Ectodermal cell (in vitro differentiated cells): Measurements from ENCODE around the gene UGT3A1.

Experiments used
- H3K27ac ChIP-seq: 2 replicates; pipeline ENCODE4 v1.7.0; 2013; ENCODE audit warnings: mild to moderate bottlenecking, low read depth, low read length; ENCODE audit not compliant: insufficient read depth, poor library complexity, severe bottlenecking
- H3K27me3 ChIP-seq: 2 replicates; pipeline ENCODE4 v1.7.0; 2013; ENCODE audit warnings: mild to moderate bottlenecking, low read length; ENCODE audit not compliant: insufficient read depth, control insufficient read depth, poor library complexity, severe bottlenecking
- H3K36me3 ChIP-seq: one replicate; pipeline ENCODE4 v1.7.0; 2013; ENCODE audit warnings: low read length; ENCODE audit not compliant: control insufficient read depth, insufficient read depth
- H3K4me1 ChIP-seq: one replicate; pipeline ENCODE4 v1.7.0; 2013; ENCODE audit warnings: low read length; ENCODE audit not compliant: control insufficient read depth, insufficient read depth
- H3K4me3 ChIP-seq: 2 replicates; pipeline ENCODE4 v1.7.0; 2013; ENCODE audit warnings: low read depth, low read length, control low read depth; ENCODE audit not compliant: insufficient read depth
- H3K9me3 ChIP-seq: 2 replicates; pipeline ENCODE4 v1.7.0; 2013; ENCODE audit warnings: mild to moderate bottlenecking, low read length, moderate library complexity; ENCODE audit not compliant: control insufficient read depth
- WGBS, 2 experiments: methylation state at CpG; one replicate each; pipeline ENCODE4 v1.1.7; 2013; ENCODE audit warnings: missing lambda C conversion rate in 2 of 2; 5-methylcytosine and 5-hydroxymethylcytosine counted together

The UGT3A1 gene

DNA sequence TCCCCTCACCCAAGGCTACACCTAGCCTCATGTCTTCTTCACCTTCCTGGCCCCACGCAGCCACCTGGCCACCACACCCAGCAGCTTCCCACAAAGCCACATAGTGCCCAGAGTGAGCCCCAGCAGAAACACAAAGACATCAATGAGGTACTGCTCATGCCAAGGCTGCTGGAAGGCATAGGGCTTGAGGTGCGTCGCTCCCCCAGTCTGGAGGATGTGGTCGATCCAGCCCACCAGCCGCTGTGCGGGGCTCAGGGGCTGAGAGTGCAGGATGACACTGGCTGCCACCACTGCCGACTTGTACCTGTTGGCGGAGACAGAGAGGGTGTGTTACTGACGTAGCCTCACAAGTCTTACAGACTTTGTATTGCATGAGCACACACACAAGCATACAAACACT is 37.0 kb downstream of the UGT3A1 start:
- Histone ChIP-seq H3K4me3 (no peak overlapping the region), H3K4me1 (no peaks in the 10 kb centered on the region), H3K27ac (no peak overlapping the region), H3K36me3 (no peaks in the 10 kb centered on the region), H3K9me3 (no peaks in the 10 kb centered on the region), H3K27me3 (no peaks in the 10 kb centered on the region)
- WGBS, 2 experiments: 80% methylated on average over 9 of the region's 9 CpGs

DNA sequence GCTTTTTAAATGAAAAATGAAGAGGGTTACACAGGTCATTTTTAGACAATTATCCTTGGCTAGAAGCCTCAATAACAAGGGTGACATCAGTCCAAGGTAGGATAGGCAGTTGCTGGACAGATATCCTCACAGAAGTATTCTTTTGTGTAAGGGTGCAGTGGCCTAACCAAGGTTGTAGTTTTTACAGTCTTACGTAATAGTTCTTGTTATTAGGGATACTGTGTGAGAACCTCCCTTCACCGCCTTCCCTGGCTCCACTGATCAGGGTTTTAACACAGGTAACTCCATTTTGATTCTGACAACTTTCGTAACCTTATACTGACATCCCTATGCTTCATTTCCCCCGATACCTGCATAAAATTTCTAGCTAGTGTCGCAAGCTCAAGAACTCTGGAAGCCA is 44.1 kb downstream of the UGT3A1 start:
- no peaks in the 10 kb centered on the region for H3K36me3 ChIP-seq
- no peaks in the 10 kb centered on the region for H3K4me1 ChIP-seq
- no peak overlapping the region for H3K27ac ChIP-seq
- WGBS, 2 experiments: 82 to 86% methylated on average over 5 of the region's 5 CpGs
- H3K27me3 ChIP-seq: no peaks in the 10 kb centered on the region
- H3K4me3 ChIP-seq: no peak overlapping the region
- H3K9me3 ChIP-seq: no peaks in the 10 kb centered on the region

DNA sequence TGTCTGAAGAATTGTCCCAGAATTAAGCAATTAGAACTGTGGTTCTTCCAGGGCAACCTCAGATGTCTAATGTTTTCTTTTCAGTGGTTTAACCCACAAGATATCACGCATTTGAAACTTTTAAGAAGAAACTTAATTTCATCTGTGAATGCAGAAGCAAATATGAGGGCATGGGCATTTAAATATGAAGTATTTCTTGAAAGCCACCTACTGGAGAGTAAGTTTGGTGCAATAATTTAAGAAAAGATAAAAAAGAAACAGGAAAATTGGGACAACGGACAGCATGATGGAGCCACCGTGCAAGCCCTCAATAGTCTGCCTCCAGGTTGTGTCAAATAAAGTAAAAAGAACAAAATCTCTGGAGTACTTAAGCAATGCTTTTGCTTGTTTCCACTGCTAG is 51.6 kb downstream of the UGT3A1 start:
- Histone ChIP-seq H3K27me3 (peaks cover 4% of the 10 kb centered on the region), H3K27ac (no peak overlapping the region), H3K36me3 (no peaks in the 10 kb centered on the region), H3K9me3 (no peaks in the 10 kb centered on the region), H3K4me1 (no peaks in the 10 kb centered on the region), H3K4me3 (no peak overlapping the region)
- 83 to 89% methylated on average over 2 to 3 of the region's 3 CpGs for WGBS, 2 experiments

DNA sequence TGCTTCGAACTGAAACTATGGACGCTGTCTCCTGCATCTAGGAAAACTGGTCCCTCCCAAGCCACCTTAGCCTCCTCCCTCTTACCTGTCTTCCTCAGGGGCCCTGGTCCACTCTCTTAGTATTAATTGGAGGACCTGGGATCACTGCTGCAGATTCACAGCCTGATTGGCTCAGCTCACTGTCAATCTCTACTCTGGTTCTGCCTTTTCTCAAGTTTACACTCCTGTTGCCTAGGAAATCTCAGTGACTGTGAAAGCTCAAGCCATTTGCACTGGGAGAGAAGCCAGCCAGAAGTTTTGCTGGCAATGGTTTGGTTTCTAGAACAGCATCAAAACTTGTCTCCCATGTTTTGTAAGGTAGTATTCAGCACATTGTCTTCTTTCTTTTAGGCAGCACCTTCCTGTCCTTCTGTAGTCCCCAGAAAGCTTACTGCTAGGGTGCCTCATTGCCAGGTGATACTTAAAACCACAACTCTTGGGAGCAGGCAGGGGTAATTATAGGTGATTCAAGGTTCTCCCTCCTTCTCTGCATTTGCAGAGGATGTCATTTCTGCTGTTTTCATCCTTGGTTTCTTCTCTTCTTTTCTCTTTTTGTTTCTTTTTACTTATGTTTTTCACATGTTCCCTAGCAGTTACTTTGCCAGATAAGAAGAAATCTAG is 52.5 kb downstream of the UGT3A1 start, which contains the start of gene CAPSL:
Gene CAPSL (minus strand): TSS at position 55 of the 660 bp plus-strand sequence. CDS start 17,502 bp downstream, outside the sequence.
- no peak within 1 kb of the TSS for H3K4me3 ChIP-seq
- no peaks in the 10 kb centered on the region for H3K9me3 ChIP-seq
- no peak within 1 kb of the TSS for H3K27ac ChIP-seq
- WGBS, 2 experiments: 45 to 54% methylated on average over 2 of the region's 2 CpGs
- no peaks in the 10 kb centered on the region for H3K36me3 ChIP-seq
- no peaks in the 10 kb centered on the region for H3K4me1 ChIP-seq
- H3K27me3 ChIP-seq: peaks cover 4% of the 10 kb centered on the region

DNA sequence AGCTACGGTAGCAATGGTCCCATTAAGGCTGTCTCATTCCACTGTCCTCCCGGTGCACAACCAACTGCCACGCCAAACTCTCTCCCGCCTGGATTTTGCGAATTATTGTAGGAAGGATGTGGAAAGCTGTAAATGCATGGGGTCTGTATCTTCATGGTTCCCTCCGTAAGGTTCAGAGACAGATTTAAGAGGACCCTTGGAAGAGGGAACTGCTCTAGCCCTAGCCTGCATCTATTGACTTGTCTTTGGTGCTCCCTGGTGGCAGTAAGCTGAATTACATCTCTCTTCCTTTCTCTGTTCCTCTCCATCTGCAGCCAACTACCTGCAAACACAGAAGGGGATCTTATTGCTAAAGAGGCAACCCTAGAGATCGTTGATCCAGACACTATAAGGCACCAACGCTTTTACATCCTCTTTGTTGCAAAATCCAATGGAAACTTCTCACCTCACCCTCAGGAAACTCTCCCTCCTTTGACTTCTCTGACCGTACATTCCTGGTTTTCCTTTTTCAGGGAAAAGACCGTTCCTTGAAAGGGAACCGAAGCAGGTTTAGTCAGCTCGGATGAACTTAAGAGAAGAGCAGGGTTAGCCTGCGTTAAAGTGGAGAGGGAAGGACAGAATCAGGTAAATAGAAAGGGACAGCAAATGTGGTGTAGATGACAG is 64.7 kb downstream of the UGT3A1 start:
- H3K4me3 ChIP-seq: no peak overlapping the region
- H3K4me1 ChIP-seq: no peaks in the 10 kb centered on the region
- H3K27me3 ChIP-seq: peaks cover 37% of the 10 kb centered on the region
- H3K9me3 ChIP-seq: no peaks in the 10 kb centered on the region
- H3K36me3 ChIP-seq: no peaks in the 10 kb centered on the region
- H3K27ac ChIP-seq: no peak overlapping the region
- 55 to 56% methylated on average over 13 of the region's 13 CpGs for WGBS, 2 experiments

DNA sequence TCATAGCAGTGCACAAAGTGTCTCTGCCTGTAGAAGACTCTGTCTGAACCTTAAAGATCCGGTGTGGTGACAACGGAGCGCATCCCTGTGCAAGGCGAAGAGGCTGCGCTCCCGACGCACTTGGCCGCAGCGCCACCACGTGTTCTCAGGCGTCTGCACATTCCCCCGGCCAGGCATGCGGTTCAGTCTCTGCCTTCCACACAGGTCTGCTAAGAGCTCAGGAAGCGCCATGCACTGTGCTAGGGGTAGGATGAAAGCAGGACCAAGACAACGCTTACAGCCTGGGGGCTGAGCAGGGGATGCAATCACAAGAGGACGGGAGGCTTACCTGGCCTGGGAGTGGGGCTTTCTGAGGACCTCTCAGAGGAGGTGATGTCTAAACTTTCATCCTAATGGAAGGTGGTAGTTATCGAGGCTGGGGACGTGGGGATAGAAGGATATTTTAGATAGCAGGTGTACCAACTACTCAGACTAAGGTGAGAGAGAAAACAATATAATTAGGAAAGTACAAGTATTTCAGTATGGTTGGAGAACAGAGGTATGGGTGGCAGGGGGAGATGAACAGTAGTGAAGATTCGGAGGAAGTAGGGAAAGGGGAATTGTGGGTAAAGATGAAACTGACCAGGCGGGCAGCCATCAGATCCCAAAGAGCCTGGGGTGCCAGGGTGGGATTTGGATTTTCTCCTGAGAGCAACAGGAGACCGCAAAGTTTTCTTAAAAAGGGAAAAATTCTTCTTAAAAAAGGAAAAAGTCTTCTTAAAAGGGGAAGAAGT is 66.1 kb downstream of the UGT3A1 start:
- Histone ChIP-seq H3K4me3 (no peak overlapping the region), H3K27me3 (peaks cover 37% of the 10 kb centered on the region), H3K4me1 (no peaks in the 10 kb centered on the region), H3K9me3 (no peaks in the 10 kb centered on the region), H3K36me3 (no peaks in the 10 kb centered on the region), H3K27ac (no peak overlapping the region)
- WGBS, 2 experiments: 25 to 26% methylated on average over 21 of the region's 21 CpGs

DNA sequence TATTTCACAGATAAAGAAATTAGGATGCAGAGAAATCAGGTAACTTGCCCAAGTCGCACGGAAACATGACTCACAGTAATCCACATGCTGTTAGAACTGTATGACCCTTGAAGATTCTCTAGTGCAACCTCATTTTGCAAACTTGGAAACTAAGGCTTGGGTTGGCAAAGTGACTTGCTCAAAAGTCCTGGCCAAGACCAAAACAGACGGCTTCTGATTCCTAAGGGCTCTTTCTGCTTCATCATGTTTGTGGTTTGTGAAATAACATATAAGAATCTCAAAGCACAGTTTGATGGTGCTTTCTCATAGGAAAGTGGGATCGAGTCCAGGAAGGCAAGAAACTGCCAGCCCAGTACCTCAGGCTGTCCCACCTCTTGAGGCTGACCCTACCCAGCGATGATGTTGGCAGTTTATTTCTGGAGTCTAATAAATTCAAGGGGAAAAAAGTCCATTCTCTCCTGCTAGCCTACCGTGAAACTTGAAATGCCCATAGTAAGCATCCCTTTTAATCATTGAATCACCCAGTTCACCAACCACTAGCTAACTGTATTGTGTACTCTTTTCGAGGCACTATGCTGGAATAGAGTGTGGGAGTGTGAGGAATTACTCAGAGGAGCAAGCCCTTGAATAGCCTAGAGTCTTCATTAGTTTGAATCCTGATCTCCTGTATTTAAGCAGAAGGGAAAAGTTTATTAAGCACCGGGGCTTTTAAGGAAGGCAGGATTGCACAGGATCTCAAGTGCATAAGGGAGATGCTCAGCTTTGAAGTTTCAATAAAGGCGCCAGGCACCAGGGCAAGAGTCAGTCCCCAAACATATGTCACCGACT is 66.9 kb downstream of the UGT3A1 start:
- H3K4me3 ChIP-seq: no peak overlapping the region
- no peaks in the 10 kb centered on the region for H3K9me3 ChIP-seq
- no peaks in the 10 kb centered on the region for H3K4me1 ChIP-seq
- WGBS, 2 experiments: 73 to 75% methylated on average over 10 of the region's 10 CpGs
- no peaks in the 10 kb centered on the region for H3K36me3 ChIP-seq
- H3K27me3 ChIP-seq: peaks cover 37% of the 10 kb centered on the region
- no peak overlapping the region for H3K27ac ChIP-seq

DNA sequence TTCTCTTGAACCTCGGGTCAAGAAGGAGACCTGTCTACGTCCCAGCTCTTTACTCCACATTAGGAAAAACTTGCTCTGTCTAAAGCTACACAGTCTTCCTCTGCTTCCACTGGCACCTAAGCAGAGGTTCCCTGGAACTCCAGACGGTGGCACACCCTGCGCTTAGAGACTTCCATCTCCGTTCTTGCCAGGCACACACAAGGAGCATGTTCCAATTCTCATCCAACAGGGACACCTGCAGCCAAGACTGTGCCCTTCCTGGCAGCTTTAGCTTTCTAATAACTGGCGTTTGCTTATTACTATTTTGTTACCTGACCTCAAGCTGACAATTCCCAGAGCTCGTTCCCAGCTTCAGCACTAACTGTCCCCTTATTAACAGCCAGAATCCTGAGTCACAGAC is 68.7 kb downstream of the UGT3A1 start:
- peaks cover 34% of the 10 kb centered on the region for H3K27me3 ChIP-seq
- H3K4me3 ChIP-seq: no peak overlapping the region
- H3K27ac ChIP-seq: no peak overlapping the region
- H3K9me3 ChIP-seq: no peaks in the 10 kb centered on the region
- H3K36me3 ChIP-seq: no peaks in the 10 kb centered on the region
- 84 to 86% methylated on average over 7 of the region's 7 CpGs for WGBS, 2 experiments
- no peaks in the 10 kb centered on the region for H3K4me1 ChIP-seq

DNA sequence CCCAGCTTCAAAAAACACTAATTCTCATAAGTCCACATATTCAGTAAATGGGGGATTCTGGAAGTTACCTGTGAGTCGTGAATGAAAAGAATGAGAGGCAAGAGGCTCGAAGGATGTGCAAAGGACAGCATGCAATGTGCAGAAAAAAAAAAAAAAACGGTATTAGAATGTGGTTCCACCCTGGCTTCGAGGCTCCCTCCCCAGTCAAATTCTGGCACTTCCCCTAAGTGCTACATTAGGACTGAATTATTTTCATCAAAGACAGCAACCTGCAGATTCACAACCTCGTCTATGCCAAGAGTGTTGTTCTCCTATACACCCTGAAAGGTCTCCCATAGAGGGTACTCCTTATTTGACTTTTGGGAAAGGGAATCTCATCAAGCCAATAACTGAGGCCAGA is 69.3 kb downstream of the UGT3A1 start:
- 85 to 93% methylated on average over 5 of the region's 5 CpGs for WGBS, 2 experiments
- no peak overlapping the region for H3K27ac ChIP-seq
- H3K9me3 ChIP-seq: no peaks in the 10 kb centered on the region
- no peak overlapping the region for H3K4me3 ChIP-seq
- H3K4me1 ChIP-seq: no peaks in the 10 kb centered on the region
- no peaks in the 10 kb centered on the region for H3K36me3 ChIP-seq
- peaks cover 34% of the 10 kb centered on the region for H3K27me3 ChIP-seq
